NCI-H82 treated with DMSO at 0.1 percent for 48 hours (cell line): Measurements from ENCODE around the gene HP.
"Not testable (repeated sequence)": the region's sequence is repeated elsewhere in the genome, so short reads cannot be mapped to it uniquely, and the experiment has no call there.

Experiments used
- DNase-seq: peaks from one replicate; lab custom pipeline; 2025; ENCODE audit not compliant: unreplicated experiment; lab: John Stamatoyannopoulos, UW

The HP gene

GRCh38 chr16:72043058-72043457 lies 11.2 kb upstream of the HP start:
- no peak for DNase-seq

DNA sequence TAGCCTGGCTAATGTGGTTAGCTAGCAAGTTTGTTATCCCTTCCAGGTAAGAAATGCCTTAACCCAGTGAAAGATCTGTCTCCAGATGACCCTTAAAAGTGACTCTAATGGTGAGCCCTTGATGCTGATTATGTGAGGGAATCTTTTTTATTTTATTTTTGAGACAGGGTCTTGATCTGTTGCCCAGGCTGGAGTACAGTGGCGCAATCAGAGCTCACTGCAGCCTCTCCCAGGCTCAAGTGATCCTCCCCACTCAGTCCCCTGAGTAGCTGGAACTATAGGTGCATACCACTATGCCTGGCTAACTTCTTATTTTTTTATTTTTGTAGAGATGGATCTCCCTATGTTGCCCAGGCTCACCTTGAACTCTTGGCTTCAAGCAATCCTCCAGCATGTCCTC lies 10.8 kb upstream of the HP start:
- DNase-seq: no peak

GRCh38 chr16:72044296-72044695 lies 10.0 kb upstream of the HP start:
- DNase-seq: no peak

- no peak for DNase-seq
Observed at GRCh38 chr16:72044825-72045359, 9.4 kb upstream of the HP start.

GRCh38 chr16:72049110-72049509 lies 5.2 kb upstream of the HP start:
- no peak for DNase-seq

DNA sequence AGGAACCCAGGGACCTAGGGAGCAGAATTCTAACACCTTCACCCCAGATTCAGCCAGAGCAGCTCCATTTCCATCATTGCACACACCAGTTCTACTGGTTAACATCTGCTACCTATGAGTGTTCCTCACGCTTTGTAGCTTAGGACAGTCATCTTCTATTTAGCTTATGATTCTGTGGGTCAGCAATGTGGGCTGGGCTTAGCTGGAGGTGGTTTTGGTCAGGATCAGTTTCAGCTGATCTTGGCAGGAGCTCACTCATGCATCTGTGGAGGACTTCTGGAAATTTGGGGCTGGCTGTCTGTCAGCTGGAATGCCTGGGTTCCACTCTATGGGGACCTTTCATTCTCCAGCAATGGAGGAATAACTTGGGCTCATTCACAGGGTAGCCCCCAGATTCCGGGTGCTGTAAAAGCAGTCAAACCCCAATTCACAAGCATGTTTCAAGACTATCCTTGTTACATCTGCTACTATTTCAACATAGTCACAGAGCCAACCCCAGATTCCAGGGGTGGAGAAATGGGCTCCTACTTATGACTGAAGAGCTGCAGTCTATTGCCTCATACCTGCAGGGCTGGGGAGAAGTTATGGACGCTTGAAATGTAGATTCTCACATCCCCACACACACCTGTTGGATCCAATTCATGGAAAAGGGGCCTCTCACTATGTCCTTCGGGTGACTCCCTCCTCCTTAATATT lies 3.4 kb upstream of the HP start:
- DNase-seq: no peak

GRCh38 chr16:72051818-72052217 lies 2.5 kb upstream of the HP start:
- DNase-seq: no peak

- DNase-seq: no peak
Observed at GRCh38 chr16:72055911-72056310, 1.6 kb downstream of the HP start.

GRCh38 chr16:72057313-72057712 lies 3.0 kb downstream of the HP start:
- not testable (repeated sequence) for DNase-seq

GRCh38 chr16:72059060-72059459 lies 4.8 kb downstream of the HP start:
- not testable (repeated sequence) for DNase-seq

GRCh38 chr16:72060405-72060804 lies 6.1 kb downstream of the HP start:
- no peak for DNase-seq

DNA sequence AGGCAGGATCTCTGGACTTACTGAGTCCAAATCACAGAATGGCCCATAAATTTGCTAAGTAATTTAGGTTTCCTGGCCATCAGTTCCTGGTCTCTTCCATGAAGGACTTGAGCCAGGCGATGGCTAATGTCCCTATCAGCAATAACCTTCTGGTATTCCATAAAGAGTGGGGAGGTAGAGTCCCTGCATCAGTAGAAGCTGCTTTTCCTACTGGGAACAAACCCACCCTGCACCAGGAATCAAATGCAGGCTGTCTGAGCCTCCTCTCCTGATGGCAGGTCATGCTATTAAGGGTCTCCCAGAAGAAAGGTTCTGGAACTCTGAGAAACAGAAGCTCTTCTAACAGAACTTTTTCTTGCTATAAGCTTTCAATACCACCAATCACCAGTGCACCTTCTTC lies 7.3 kb downstream of the HP start:
- no peak for DNase-seq

DNA sequence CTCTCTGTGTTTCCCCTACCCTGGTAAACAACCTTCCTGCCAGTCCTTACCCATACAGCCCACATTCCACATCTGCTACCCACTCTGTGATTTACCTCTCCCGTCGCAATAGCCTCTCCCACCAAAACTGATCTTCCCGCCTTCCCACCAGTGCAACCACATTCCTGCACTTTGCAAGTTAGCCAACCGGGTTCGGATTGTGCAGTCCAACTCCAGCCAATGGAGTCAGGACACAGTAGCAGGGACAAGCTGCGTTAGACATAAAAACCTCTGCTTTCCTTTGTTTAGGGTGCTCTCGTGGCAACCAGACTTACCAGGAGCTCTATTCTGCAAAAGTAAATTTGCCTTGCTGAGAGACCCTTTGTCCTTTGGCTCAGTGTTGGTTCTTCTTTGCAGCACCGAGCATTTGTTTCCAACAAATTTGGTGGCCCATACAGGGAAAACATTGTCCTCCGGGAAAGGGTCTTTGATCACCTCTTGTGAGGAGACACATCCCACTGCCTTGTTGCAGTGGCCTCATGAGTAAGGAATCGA lies 10.1 kb downstream of the HP start:
- no peak for DNase-seq

DNA sequence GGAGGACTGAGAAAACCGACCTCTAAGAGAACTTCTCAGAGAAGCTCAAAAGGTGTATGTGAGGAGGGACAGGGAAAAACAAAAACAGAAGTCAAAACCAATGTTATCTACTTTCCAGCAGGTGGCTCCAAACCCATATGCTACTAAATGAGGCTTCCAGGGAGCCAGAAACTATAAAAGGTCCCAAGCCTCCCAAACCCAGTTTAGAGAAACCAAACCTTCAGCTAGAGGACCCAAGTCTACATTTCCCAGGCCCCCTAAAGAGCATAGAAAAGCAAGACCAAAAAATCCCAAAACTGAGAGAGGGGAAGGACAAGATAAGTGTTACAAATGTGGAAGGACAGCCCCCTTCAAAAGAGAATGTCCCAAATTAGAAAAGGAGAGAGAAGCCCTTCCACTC lies 12.4 kb downstream of the HP start:
- no peak for DNase-seq

GRCh38 chr16:72068930-72069329 lies 14.6 kb downstream of the HP start:
- DNase-seq: no peak

GRCh38 chr16:72072514-72073342 lies 18.4 kb downstream of the HP start:
- no peak for DNase-seq

GRCh38 chr16:72073560-72074230 lies 19.4 kb downstream of the HP start:
- no peak for DNase-seq

- DNase-seq: not testable (repeated sequence)
Observed at GRCh38 chr16:72075067-72075466, 20.8 kb downstream of the HP start.

DNA sequence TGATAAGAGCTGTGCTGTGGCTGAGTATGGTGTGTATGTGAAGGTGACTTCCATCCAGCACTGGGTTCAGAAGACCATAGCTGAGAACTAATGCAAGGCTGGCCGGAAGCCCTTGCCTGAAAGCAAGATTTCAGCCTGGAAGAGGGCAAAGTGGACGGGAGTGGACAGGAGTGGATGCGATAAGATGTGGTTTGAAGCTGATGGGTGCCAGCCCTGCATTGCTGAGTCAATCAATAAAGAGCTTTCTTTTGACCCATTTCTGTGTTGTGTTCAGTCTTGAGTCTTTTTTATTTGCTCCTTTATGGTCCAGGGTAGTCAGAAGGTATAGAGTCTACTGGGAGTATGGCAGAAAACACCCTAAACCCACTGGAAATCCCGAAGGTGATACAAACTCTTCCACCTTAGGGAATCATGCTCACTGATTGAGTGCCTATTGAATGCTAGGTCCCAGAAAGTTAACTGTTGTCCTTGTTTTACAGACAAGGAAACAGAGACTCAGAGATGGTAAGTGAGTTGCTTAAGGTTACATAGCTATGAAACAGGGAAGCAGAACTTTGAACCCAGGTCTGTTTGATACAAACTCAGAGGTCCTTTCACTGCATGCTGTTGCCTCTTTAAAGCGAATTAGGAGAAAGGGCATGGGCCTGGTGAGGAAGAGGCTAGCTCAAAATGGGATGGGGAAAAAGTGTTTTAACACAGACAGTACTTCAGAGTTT lies 22.8 kb downstream of the HP start:
- not testable (repeated sequence) for DNase-seq

- DNase-seq: no peak
Observed at GRCh38 chr16:72083778-72084404, 29.6 kb downstream of the HP start.
